HCT116 (cell line): ENCODE results near the gene ACACB.
A peak's percentile ranks its signal among the peaks of the same experiment; 100 is the strongest.

Experiments used
- CBX3 ChIP-seq: IDR thresholded peaks from 2 replicates; pipeline ENCODE4 v1.6.1; 2012; ENCODE audit warnings: low read depth
- CTCF ChIP-seq, 3 experiments: fragments of 200-600 bp in 1 of 3; sonication (generic) in 1 of 3; IDR thresholded peaks in 2 of 3; conservative IDR thresholded peaks in 1 of 3; 2 replicates each; pipeline ENCODE4 v1.5.1; 2012 to 2017; ENCODE audit warnings: low read depth in 2 of 3, low read length in 2 of 3, antibody characterized with exemption in 1 of 3, borderline replicate concordance in 1 of 3, control low read depth in 1 of 3, mild to moderate bottlenecking in 1 of 3, mixed read lengths in 1 of 3, mixed run types in 1 of 3, moderate library complexity in 1 of 3; ENCODE audit not compliant: insufficient read depth in 1 of 3
- POLR2A ChIP-seq: IDR thresholded peaks from 2 replicates; pipeline ENCODE4 v1.7.0; 2011; ENCODE audit warnings: borderline replicate concordance; ENCODE audit not compliant: insufficient read depth, insufficient read length; ENCODE audit errors: extremely low read depth
- TCF7L2 ChIP-seq: IDR thresholded peaks from 2 replicates; pipeline ENCODE4 v1.7.0; 2011; ENCODE audit warnings: borderline replicate concordance, inconsistent platforms; ENCODE audit not compliant: insufficient read depth, insufficient read length; ENCODE audit errors: extremely low read depth

- TF ChIP-seq CTCF (IDR thresholded peaks at IDR 0.05 in 2 of 3, conservative IDR thresholded peaks at IDR 0.05 in 1 of 3; ENCODE audit: borderline replicate concordance in 1 of 3, insufficient read depth in 1 of 3, low read depth in 2 of 3, low read length in 2 of 3) (no peak), TCF7L2 (peak; percentile 4), CBX3 (no peak), POLR2A (no peak)
Measured at GRCh38 chr12:109097140-109097434, 19.3 kb upstream of the ACACB start.
